GM19372 (cell line): ENCODE results near the gene SLC38A1.
A peak's percentile ranks its signal among the peaks of the same experiment; 100 is the strongest.

Experiments
- ATAC-seq: cut with Tn5 transposase; IDR thresholded peaks from one replicate; pipeline ENCODE4 v1.9.1; 2021; ENCODE audit warnings: mild to moderate bottlenecking, low read depth, moderate library complexity; ENCODE audit not compliant: unreplicated experiment

SLC38A1 gene

DNA sequence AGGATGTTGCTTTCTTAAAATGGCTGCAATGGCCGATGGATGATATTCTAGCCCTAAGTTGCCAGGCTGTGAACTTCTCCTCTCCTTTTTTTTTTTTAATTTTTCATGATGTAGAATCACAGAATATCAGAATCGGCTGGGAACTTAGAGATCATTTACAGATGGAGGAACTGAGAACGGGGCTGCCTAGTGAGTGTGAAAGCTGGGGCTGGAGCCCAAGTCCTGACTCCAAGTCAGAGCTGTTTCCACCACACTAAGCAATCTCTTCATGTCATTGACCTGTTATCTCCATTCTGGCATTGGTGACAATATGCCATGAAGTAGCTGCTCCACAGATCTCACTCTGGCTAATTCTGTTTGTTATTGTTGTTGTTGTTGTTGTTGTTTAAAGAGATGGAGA lies 121.7 kb downstream of the SLC38A1 start:
- peak; percentile 73 for ATAC-seq

- no peak for ATAC-seq
These were observed 123.0 kb downstream of the SLC38A1 start for GRCh38 chr12:46145881-46146280.

DNA sequence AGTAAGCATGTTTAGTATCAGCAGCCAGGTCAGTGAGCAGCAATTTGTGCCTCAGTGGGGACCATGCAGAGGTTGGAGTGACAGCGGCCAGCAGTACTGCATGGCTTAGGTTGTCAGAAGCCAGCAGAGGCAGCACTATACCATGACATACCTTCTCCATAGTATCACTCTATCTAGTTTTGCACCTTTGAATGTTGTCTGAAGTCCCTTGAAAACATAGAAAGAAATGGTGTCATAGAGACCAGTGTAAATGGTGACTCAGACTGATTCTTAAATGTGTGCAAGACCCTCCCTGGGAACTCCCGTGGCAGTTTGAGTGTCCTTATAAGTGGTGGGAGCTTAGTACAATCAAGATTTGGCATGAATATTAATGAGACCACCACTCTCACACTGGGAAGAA lies 124.4 kb downstream of the SLC38A1 start:
- no peak for ATAC-seq

DNA sequence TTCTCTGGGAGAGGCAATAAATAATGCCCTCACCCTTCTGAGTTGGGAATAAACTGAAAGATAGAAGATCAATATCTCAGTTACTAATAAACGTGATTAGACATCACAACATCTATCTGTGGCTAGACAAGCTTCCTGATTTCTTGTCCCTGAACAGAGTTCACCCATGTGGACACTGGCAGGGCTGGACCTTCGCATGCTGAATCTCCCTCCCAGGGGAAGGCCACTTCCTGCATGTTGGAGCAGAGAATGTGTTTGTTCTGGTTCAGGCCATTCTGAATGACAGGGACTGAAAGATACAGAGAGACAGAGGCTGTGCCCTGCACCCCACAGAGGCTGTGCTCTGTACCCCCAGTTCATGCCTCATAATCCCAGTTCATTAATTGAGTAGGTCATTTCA lies 132.6 kb downstream of the SLC38A1 start:
- no peak for ATAC-seq

DNA sequence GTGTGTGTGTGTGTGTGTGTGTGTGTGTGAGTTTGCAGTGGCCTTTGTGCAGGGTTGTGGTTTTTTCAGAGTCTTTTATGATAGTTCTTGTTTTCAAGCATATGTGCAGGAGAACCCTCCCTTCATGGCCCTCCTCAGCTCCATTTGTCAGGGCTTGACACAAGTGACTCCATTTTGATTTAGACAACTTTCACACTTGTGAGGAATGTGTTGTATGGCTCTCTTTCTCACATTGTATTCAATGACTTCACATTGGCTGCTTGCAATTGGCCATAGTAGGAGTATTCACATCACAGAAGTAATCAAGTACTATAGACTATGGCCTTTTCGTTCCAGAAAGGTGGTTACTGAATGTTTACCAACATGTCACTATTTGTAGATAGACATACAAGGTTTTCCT lies 133.1 kb downstream of the SLC38A1 start:
- ATAC-seq, result no peak

DNA sequence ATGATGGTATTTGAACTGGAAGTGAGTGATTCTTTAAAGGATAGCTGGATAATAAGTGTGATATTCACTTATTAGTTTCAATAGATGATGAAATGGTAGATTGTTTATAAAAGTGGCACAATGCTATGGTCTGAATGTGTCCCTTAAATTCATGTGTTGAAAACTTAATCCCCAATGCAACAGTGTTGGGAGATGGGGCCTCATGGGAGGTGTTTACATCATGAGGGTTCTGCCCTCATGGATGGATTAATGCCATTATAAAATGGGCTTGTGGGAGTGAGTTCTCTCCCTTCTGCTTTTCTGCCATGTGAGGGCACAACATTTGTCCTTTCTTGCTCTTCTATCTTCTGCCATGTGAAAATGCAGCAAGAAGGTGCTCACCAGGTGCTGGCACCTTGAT lies 134.0 kb downstream of the SLC38A1 start:
- ATAC-seq, result no peak

GRCh38 chr12:46134205-46134811 lies 134.5 kb downstream of the SLC38A1 start:
- ATAC-seq, result no peak

DNA sequence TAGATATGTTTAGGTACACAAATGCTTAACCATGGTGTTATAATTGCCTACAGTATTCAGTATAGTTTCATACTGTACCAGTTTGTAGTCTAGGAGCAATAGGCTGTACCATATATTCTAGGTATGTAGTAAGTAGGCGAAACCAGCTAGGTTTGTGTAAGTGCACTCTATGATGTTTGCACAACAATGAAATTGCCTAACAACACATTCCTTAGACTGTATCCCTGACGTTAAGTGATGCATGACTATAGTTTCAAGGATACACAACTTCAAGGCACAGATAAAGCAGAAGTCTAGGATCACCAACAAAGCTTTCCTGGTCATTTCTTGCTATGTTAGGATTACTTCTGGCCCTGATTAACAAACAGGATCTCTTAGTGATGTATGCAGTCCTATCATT lies 135.1 kb downstream of the SLC38A1 start:
- ATAC-seq, result no peak
